Measurements from ENCODE around the gene MCF2L2. TPM values are rescaled to one million over a fixed set of nuclear protein-coding genes. Genes with fewer than 3 reads are reported as not detected.
"Not testable (repeated sequence)": the region's sequence is repeated elsewhere in the genome, so short reads cannot be mapped to it uniquely, and the experiment has no call there.

MCF2L2 gene
- total and polyA plus RNA-seq, 7 experiments from 2014 or later: 0.15 to 4.3 (median 0.47) TPM; not detected in 1

GRCh38 chr3:183430325-183430957, 2.0 kb upstream of the MCF2L2 start:
- Mint-ChIP-seq H3K27ac (peak overlapping the region in 2 of 9 donors; percentile 22 to 73), H3K4me3 (peak overlapping the region in 5 of 10 donors; percentile 4 to 8 (median 4)), H3K36me3 (peaks cover 0 to 1% (median 0%) of the 10 kb centered on the region in 5 donors), H3K4me1 (peaks cover 0 to 37% (median 5%) of the 10 kb centered on the region in 7 donors), H3K9me3 (no peaks in the 10 kb centered on the region), H3K27me3 (peaks cover 0 to 26% (median 2%) of the 10 kb centered on the region in 5 donors)
- POLR2A ChIA-PET: no interaction called here
- no peaks in the 10 kb centered on the region for H3K9me3 ChIP-seq (ENCODE audit: control insufficient read depth in 2 of 3, low read length in 3 of 3)
- H3K36me3 ChIP-seq (ENCODE audit: control insufficient read depth in 2 of 3, insufficient read depth in 3 of 3, low read length in 3 of 3): no peaks in the 10 kb centered on the region
- intact Hi-C loops (cut with micrococcal nuclease): no loop called here
- H3K27ac ChIP-seq (ENCODE audit: low read depth, low read length): no peak overlapping the region
- H3K4me1 ChIP-seq (ENCODE audit: control insufficient read depth in 2 of 2, insufficient read depth in 2 of 2, low read length in 2 of 2): peaks cover 0 to 8% of the 10 kb centered on the region in 2 donors
- no peaks in the 10 kb centered on the region for H3K27me3 ChIP-seq (ENCODE audit: control insufficient read depth in 2 of 2, insufficient read depth in 2 of 2, low read length in 2 of 2)
- ATAC-seq (no peak), DNase-seq (peak in 2 of 9 donors; percentile 9 to 27)
- H3K4me3 ChIP-seq (ENCODE audit: low read length): no peak overlapping the region
- CTCF ChIA-PET: no interaction called here

- ATAC-seq (peak; percentile 34), DNase-seq (peak in 5 of 9 donors; percentile 3 to 55 (median 4))
- Mint-ChIP-seq H3K9me3 (no peaks in the 10 kb centered on the region), H3K4me3 (peak overlapping the region; percentile 66 to 90 (median 80)), H3K27ac (peak overlapping the region in 2 of 9 donors; percentile 20 to 61), H3K4me1 (peaks cover 0 to 28% (median 5%) of the 10 kb centered on the region in 7 donors), H3K27me3 (peaks cover 0 to 29% (median 2%) of the 10 kb centered on the region in 5 donors), H3K36me3 (peaks cover 0 to 3% (median 0%) of the 10 kb centered on the region in 5 donors)
- no peaks in the 10 kb centered on the region for H3K36me3 ChIP-seq (ENCODE audit: control insufficient read depth in 2 of 3, insufficient read depth in 3 of 3, low read length in 3 of 3)
- H3K27ac ChIP-seq (ENCODE audit: low read depth, low read length): no peak overlapping the region
- intact Hi-C loops (cut with micrococcal nuclease): loop anchor here (1.0 to 10.0 kb wide), 6 partner anchors 19 to 633 kb away; partner anchors contain the start of genes ATP11B (in 1 of the 2), KLHL24 (in 1 of the 2) and KLHL6 (in 1 of the 2)
- CTCF ChIA-PET: no interaction called here
- H3K4me3 ChIP-seq (ENCODE audit: low read length): peak overlapping the region; percentile 77
- POLR2A ChIA-PET: interaction anchor here (0.7 kb wide), 1 partner anchor 215 kb away, joined by 3 read pairs; no protein-coding TSS in a partner anchor
- H3K4me1 ChIP-seq (ENCODE audit: control insufficient read depth in 2 of 2, insufficient read depth in 2 of 2, low read length in 2 of 2): peaks cover 0 to 8% of the 10 kb centered on the region in 2 donors
- H3K27me3 ChIP-seq (ENCODE audit: control insufficient read depth in 2 of 2, insufficient read depth in 2 of 2, low read length in 2 of 2): no peaks in the 10 kb centered on the region
- H3K9me3 ChIP-seq (ENCODE audit: control insufficient read depth in 2 of 3, low read length in 3 of 3): no peaks in the 10 kb centered on the region
These were observed 458 bp downstream of the MCF2L2 start for GRCh38 chr3:183427876-183428446.

GRCh38 chr3:183427196-183427875, 1.1 kb downstream of the MCF2L2 start:
- Histone ChIP-seq H3K36me3 (ENCODE audit: control insufficient read depth in 2 of 3, insufficient read depth in 3 of 3, low read length in 3 of 3) (no peaks in the 10 kb centered on the region), H3K4me1 (ENCODE audit: control insufficient read depth in 2 of 2, insufficient read depth in 2 of 2, low read length in 2 of 2) (peaks cover 0 to 8% of the 10 kb centered on the region in 2 donors), H3K27me3 (ENCODE audit: control insufficient read depth in 2 of 2, insufficient read depth in 2 of 2, low read length in 2 of 2) (no peaks in the 10 kb centered on the region), H3K4me3 (ENCODE audit: low read length) (peak overlapping the region; percentile 77), H3K9me3 (ENCODE audit: control insufficient read depth in 2 of 3, low read length in 3 of 3) (no peaks in the 10 kb centered on the region), H3K27ac (ENCODE audit: low read depth, low read length) (no peak overlapping the region)
- Mint-ChIP-seq H3K9me3 (peaks cover 0 to 2% (median 0%) of the 10 kb centered on the region in 11 donors), H3K4me3 (peak overlapping the region; percentile 66 to 90 (median 80)), H3K27me3 (peaks cover 0 to 29% (median 3%) of the 10 kb centered on the region in 5 donors), H3K27ac (peak overlapping the region in 1 of 9 donors; percentile 20), H3K36me3 (peaks cover 0 to 5% (median 0%) of the 10 kb centered on the region in 5 donors), H3K4me1 (peaks cover 0 to 28% (median 5%) of the 10 kb centered on the region in 7 donors)
- POLR2A ChIA-PET: no interaction called here
- DNase-seq: no peak
- CTCF ChIA-PET: no interaction called here
- intact Hi-C loops (cut with micrococcal nuclease): loop anchor here in 1 of 2 donors (5.0 to 10.0 kb wide), 2 partner anchors 210 to 633 kb away; partner anchors contain the start of genes ATP11B and KLHL24
- ATAC-seq: no peak

- H3K27me3 Mint-ChIP-seq: peaks cover 0 to 16% (median 6%) of the 10 kb centered on the region in 5 donors
- peaks cover 15 to 29% (median 15%) of the 10 kb centered on the region in 5 donors for H3K36me3 Mint-ChIP-seq
- H3K4me3 Mint-ChIP-seq; H3K4me1 ChIP-seq (ENCODE audit: control insufficient read depth in 2 of 2, insufficient read depth in 2 of 2, low read length in 2 of 2); H3K36me3 ChIP-seq (ENCODE audit: control insufficient read depth in 2 of 3, insufficient read depth in 3 of 3, low read length in 3 of 3); H3K27ac Mint-ChIP-seq; POLR2A ChIA-PET; DNase-seq; H3K27me3 ChIP-seq (ENCODE audit: control insufficient read depth in 2 of 2, insufficient read depth in 2 of 2, low read length in 2 of 2); intact Hi-C loops (cut with micrococcal nuclease); CTCF ChIA-PET; ATAC-seq; H3K27ac ChIP-seq (ENCODE audit: low read depth, low read length); H3K4me3 ChIP-seq (ENCODE audit: low read length); H3K4me1 Mint-ChIP-seq: not testable (repeated sequence)
- H3K9me3 Mint-ChIP-seq: peaks cover 6 to 47% (median 25%) of the 10 kb centered on the region in 11 donors
- peaks cover 0 to 12% (median 0%) of the 10 kb centered on the region in 3 experiments for H3K9me3 ChIP-seq (ENCODE audit: control insufficient read depth in 2 of 3, low read length in 3 of 3)
These were observed 9.6 kb downstream of the MCF2L2 start for GRCh38 chr3:183418807-183419206.

GRCh38 chr3:183411216-183411922, 17.1 kb downstream of the MCF2L2 start:
- no peak overlapping the region for H3K27ac Mint-ChIP-seq
- H3K4me3 Mint-ChIP-seq: no peak overlapping the region
- H3K9me3 Mint-ChIP-seq: no peaks in the 10 kb centered on the region
- Histone ChIP-seq H3K27me3 (ENCODE audit: control insufficient read depth in 2 of 2, insufficient read depth in 2 of 2, low read length in 2 of 2) (peaks cover 0 to 5% of the 10 kb centered on the region in 2 donors), H3K4me1 (ENCODE audit: control insufficient read depth in 2 of 2, insufficient read depth in 2 of 2, low read length in 2 of 2) (no peaks in the 10 kb centered on the region), H3K4me3 (ENCODE audit: low read length) (no peak overlapping the region), H3K27ac (ENCODE audit: low read depth, low read length) (no peak overlapping the region), H3K9me3 (ENCODE audit: control insufficient read depth in 2 of 3, low read length in 3 of 3) (no peaks in the 10 kb centered on the region), H3K36me3 (ENCODE audit: control insufficient read depth in 2 of 3, insufficient read depth in 3 of 3, low read length in 3 of 3) (no peaks in the 10 kb centered on the region)
- no peak for DNase-seq
- ChIA-PET CTCF (interaction anchor here (0.5 kb wide), 1 partner anchor 21 kb away, joined by 3 read pairs; no protein-coding TSS in a partner anchor), POLR2A (interaction anchor here (0.6 kb wide), 1 partner anchor 59 kb away, joined by 5 read pairs; no protein-coding TSS in a partner anchor)
- intact Hi-C loops (cut with micrococcal nuclease): no loop called here
- no peak for ATAC-seq
- H3K27me3 Mint-ChIP-seq: peaks cover 0 to 21% (median 6%) of the 10 kb centered on the region in 5 donors
- H3K4me1 Mint-ChIP-seq: no peaks in the 10 kb centered on the region
- no peaks in the 10 kb centered on the region for H3K36me3 Mint-ChIP-seq

- intact Hi-C loops (cut with micrococcal nuclease): no loop called here
- H3K4me1 ChIP-seq (ENCODE audit: control insufficient read depth in 2 of 2, insufficient read depth in 2 of 2, low read length in 2 of 2): no peaks in the 10 kb centered on the region
- ChIA-PET CTCF (interaction anchor here (0.5 kb wide), 1 partner anchor 21 kb away, joined by 3 read pairs; no protein-coding TSS in a partner anchor), POLR2A (no interaction called here)
- no peaks in the 10 kb centered on the region for H3K9me3 ChIP-seq (ENCODE audit: control insufficient read depth in 2 of 3, low read length in 3 of 3)
- H3K36me3 ChIP-seq (ENCODE audit: control insufficient read depth in 2 of 3, insufficient read depth in 3 of 3, low read length in 3 of 3): no peaks in the 10 kb centered on the region
- Mint-ChIP-seq H3K27ac (no peak overlapping the region), H3K4me1 (no peaks in the 10 kb centered on the region), H3K27me3 (peaks cover 0 to 21% (median 6%) of the 10 kb centered on the region in 5 donors), H3K36me3 (no peaks in the 10 kb centered on the region), H3K9me3 (no peaks in the 10 kb centered on the region), H3K4me3 (no peak overlapping the region)
- peaks cover 0 to 5% of the 10 kb centered on the region in 2 donors for H3K27me3 ChIP-seq (ENCODE audit: control insufficient read depth in 2 of 2, insufficient read depth in 2 of 2, low read length in 2 of 2)
- H3K27ac ChIP-seq (ENCODE audit: low read depth, low read length): no peak overlapping the region
- ATAC-seq: no peak
- H3K4me3 ChIP-seq (ENCODE audit: low read length): no peak overlapping the region
- no peak for DNase-seq
These were observed 17.7 kb downstream of the MCF2L2 start for GRCh38 chr3:183410759-183411158.
